ENCODE results near the gene P2RX6. TPM values are rescaled to one million over a fixed set of nuclear protein-coding genes. Genes with fewer than 3 reads are reported as not detected.

P2RX6 gene
- total RNA-seq, 2 donors from 2014 or later, result 4.6 to 5.5 TPM

DNA sequence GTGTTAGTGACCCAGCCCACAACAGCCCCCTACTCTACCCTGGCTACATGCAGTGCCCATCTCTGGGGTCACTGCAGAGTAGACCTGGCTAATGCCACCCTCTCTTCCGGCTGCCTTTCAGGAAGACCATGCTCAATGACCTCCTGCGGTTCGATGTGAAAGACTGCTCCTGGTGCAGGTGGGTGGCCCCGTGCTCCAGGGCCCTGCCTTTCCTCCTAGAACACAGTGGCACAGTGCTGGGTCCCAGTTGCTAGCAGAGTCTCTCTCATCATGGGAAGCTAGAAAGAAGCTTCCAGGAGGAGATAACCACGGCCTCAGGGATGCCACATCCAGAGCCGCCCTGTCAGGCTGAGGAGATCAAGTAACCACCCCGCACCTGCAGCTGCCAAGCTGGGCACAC lies 29.2 kb upstream of the P2RX6 start:
- intact Hi-C loops (cut with DNase I), result no loop called here
- Histone ChIP-seq H3K27ac (no peak overlapping the region), H3K4me3 (no peak overlapping the region), H3K36me3 (no peaks in the 10 kb centered on the region), H3K9me3 (no peaks in the 10 kb centered on the region), H3K27me3 (replicated peaks; ENCODE audit: insufficient read depth) (no peaks in the 10 kb centered on the region), H3K4me1 (replicated peaks) (peaks cover 13% of the 10 kb centered on the region)
- DNase-seq (ENCODE audit: low spot score), result no peak
- 94% methylated on average over 7 of the region's 7 CpGs for WGBS
- TF ChIP-seq CTCF (IDR thresholded peaks at IDR 0.05) (no peak), POLR2A (IDR thresholded peaks at IDR 0.05) (no peak), POLR2AphosphoS5 (IDR thresholded peaks at IDR 0.05) (no peak)

DNA sequence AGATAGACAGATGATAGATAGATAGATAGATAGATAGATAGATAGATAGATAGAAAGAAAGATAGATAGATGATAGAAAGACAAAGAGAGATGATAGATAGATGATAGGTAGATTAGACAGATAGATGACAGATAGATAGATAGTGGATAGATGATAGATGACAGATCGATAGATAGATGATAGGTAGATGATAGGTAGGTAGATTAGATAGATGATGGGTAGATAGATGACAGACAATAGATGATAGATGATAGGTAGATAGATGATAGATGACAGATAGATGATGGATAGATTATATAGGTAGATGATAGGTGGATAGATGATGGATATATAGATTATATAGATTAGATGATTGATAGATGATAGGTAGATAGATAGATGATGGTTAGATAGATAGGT lies 28.6 kb upstream of the P2RX6 start:
- Histone ChIP-seq H3K4me3 (no peak overlapping the region), H3K36me3 (no peaks in the 10 kb centered on the region), H3K4me1 (replicated peaks) (peaks cover 8% of the 10 kb centered on the region), H3K27me3 (replicated peaks; ENCODE audit: insufficient read depth) (no peaks in the 10 kb centered on the region), H3K9me3 (no peaks in the 10 kb centered on the region), H3K27ac (no peak overlapping the region)
- TF ChIP-seq POLR2A (IDR thresholded peaks at IDR 0.05) (no peak), POLR2AphosphoS5 (IDR thresholded peaks at IDR 0.05) (no peak), CTCF (IDR thresholded peaks at IDR 0.05) (no peak)
- intact Hi-C loops (cut with DNase I), result no loop called here
- WGBS, result 95% methylated on average over 1 of the region's 1 CpG
- no peak for DNase-seq (ENCODE audit: low spot score)

DNA sequence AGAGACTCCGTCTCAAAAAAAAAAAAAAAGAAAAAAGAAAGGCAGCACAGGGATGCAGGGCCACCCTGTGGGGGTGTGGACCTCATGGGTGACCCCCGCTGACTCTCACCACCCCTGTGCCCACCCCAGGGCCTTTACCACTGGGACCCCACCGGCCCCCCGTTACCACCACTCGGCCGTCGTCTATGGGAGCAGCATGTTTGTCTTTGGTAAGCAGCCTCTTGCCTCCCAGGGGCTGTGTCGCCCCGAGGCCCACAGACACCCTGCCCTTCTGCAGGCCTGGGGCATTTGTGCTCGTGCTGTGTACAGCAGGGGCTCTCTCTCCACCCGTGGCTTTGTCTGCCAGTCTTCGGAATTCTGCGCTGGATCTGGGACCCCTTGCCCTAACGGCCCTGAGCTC lies 27.6 kb upstream of the P2RX6 start:
- Histone ChIP-seq H3K4me1 (replicated peaks) (peaks cover 5% of the 10 kb centered on the region), H3K36me3 (peaks cover 0 to 7% of the 10 kb centered on the region in 2 donors), H3K4me3 (no peak overlapping the region), H3K9me3 (no peaks in the 10 kb centered on the region), H3K27ac (no peak overlapping the region), H3K27me3 (replicated peaks; ENCODE audit: insufficient read depth) (no peaks in the 10 kb centered on the region)
- intact Hi-C loops (cut with DNase I), result no loop called here
- TF ChIP-seq CTCF (IDR thresholded peaks at IDR 0.05), result no peak
- no peak for TF ChIP-seq POLR2A (IDR thresholded peaks at IDR 0.05)
- no peak for TF ChIP-seq POLR2AphosphoS5 (IDR thresholded peaks at IDR 0.05)
- no peak for DNase-seq (ENCODE audit: low spot score)
- WGBS, result 87% methylated on average over 14 of the region's 14 CpGs

GRCh38 chr22:20988573-20989322 lies 26.2 kb upstream of the P2RX6 start:
- H3K36me3 ChIP-seq, result peaks cover 0 to 11% of the 10 kb centered on the region in 2 donors
- intact Hi-C loops (cut with DNase I), result no loop called here

More at GRCh38 chr22:20988573-20989322, 26.2 kb upstream of the P2RX6 start:
- 87% methylated on average over 15 of the region's 16 CpGs for WGBS
- no peak for DNase-seq (ENCODE audit: low spot score)
- no peaks in the 10 kb centered on the region for H3K9me3 ChIP-seq
- no peak overlapping the region for H3K27ac ChIP-seq
- no peak overlapping the region for H3K4me3 ChIP-seq
- TF ChIP-seq POLR2A (IDR thresholded peaks at IDR 0.05) (no peak), POLR2AphosphoS5 (IDR thresholded peaks at IDR 0.05) (no peak), CTCF (IDR thresholded peaks at IDR 0.05) (no peak)
- H3K27me3 ChIP-seq (replicated peaks; ENCODE audit: insufficient read depth), result no peaks in the 10 kb centered on the region
- no peaks in the 10 kb centered on the region for H3K4me1 ChIP-seq (replicated peaks)
